Stimulated activated naive CD4-positive, alpha-beta T cell treated with Interleukin-2 at 50 U/mL for 16 hours (primary cell): ENCODE results near the gene MS4A3.
"Not testable (repeated sequence)": the region's sequence is repeated elsewhere in the genome, so short reads cannot be mapped to it uniquely, and the experiment has no call there.

Experiments
- DNase-seq: peaks from one replicate; lab custom pipeline; 2025; lab: John Stamatoyannopoulos, UW

Gene MS4A3, protein sequence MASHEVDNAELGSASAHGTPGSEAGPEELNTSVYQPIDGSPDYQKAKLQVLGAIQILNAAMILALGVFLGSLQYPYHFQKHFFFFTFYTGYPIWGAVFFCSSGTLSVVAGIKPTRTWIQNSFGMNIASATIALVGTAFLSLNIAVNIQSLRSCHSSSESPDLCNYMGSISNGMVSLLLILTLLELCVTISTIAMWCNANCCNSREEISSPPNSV

DNA sequence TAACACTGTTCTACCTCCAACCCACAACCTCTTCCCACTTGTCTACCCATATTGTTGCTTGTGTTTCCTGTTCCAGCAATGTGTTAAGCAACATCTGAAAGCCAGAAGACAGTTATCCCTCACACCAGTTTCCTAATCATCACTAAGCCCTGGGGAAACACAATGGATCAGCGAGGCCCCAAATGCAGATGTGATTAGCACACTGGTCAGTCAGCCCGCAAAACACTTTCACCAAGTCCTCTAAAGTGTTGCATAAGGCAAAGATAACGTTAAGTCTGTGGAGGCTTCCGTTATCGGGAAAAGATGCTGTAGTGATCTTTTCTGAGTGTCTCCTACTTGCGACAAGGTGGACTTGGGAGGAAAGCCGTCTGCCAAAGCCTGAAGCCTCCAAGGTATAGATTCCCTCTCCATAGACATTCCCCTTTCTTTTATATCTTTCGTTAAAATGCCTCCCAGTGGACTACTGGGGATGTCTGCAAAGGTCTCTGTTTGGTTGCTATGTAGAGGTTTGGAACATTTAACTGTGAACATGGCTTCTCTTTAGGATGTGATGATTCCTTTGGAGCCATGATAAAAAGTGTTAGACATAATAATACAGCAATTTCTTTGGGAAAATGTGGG, at the start of gene MS4A3:
Gene MS4A3, plus strand, starts transcription at position 317 of the 621 bp plus-strand sequence. CDS start 4,496 bp downstream, outside the sequence.
- DNase-seq = no peak

GRCh38 chr11:60016881-60017280, 39.6 kb upstream of the MS4A3 start, which contains the start of gene OOSP4B:
Gene OOSP4B (plus strand): TSS chr11:60017181.
- no peak for DNase-seq

GRCh38 chr11:60018058-60018457, 38.4 kb upstream of the MS4A3 start:
- DNase-seq = no peak

- DNase-seq = not testable (repeated sequence)
These were observed 36.1 kb upstream of the MS4A3 start for GRCh38 chr11:60020376-60020775.

- DNase-seq = no peak
These were observed 27.3 kb upstream of the MS4A3 start for GRCh38 chr11:60029015-60029632.

GRCh38 chr11:60040109-60040508, 16.4 kb upstream of the MS4A3 start, which contains the start of gene OOSP2:
Gene OOSP2 (plus strand): TSS chr11:60040409. CDS start chr11:60040460, 51 bp downstream.
- no peak for DNase-seq

GRCh38 chr11:60050422-60050821, 6.0 kb upstream of the MS4A3 start:
- DNase-seq = not testable (repeated sequence)

GRCh38 chr11:60050839-60051238, 5.6 kb upstream of the MS4A3 start:
- not testable (repeated sequence) for DNase-seq

DNA sequence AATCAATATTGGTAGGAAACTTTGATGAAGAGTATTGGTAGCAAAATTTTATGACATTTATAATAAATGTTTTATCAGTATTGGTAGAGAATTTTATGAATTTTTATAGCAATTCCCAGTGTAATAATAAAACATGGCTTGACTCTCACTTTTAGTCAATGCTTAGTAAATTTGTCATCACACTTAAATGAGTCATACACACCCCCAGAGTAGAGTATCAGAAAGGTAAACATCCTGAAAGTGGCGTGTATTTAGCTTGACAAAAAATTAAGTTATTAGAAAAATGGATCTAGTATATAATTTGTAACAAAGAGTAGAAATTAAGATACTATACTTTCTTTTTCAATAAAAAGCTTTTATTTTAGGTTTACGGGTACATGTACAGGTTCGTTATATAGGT, 2.6 kb downstream of the MS4A3 start:
- DNase-seq = no peak

- no peak for DNase-seq
These were observed 3.2 kb downstream of the MS4A3 start for GRCh38 chr11:60059521-60060240.

DNA sequence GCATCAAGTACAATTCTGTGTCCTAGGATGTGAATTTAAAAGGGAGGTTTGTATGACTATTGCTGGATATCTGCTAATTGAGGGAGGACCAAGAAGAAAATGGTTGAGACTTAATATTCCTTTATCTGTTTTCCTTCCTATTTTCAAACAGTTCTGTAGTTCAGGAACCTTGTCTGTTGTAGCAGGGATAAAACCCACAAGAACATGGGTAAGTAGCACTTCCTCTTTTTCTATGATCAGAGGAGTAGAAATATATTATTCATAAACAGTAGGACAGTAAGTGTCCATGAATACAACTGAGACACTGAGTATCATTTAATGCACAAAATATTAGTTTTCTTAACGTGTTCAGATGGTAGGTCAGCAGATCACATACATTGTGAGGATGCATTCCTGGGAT, 7.6 kb downstream of the MS4A3 start:
- no peak for DNase-seq

DNA sequence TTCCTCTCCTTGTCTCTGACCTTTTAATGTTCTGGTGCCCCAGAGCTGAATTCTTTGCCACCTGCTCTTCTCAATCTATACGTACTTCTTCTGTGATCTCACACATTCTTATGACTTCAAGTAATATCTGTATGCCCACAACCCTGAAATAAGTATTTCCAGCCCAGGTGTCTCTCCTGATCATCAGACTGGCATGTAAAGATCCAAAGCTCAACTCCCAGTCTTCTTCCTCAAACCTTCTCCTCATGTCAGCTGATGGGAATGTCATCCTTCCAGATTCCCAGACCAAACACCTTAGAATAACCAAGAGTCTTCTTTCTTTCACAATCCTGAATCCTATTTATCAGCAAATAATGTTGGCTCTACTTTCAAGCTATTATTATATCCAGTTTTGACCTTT, 9.3 kb downstream of the MS4A3 start:
- no peak for DNase-seq

DNA sequence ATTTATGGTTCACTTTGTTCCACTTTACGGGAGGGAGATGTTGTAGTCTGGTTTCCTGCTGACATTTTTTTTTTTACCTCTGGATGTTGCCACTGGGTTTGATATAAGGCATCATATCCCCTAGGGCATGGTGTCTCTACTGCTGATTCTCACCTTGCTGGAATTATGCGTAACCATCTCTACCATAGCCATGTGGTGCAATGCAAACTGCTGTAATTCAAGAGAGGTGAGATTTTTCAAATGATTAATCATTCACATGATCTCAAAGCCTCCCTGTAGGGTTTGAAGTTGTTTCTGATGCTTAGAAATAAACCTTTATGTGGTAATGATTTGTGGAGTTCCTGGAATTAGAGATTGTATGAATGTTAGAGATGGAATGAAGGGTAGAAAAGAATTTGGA, 13.0 kb downstream of the MS4A3 start:
- DNase-seq = no peak

DNA sequence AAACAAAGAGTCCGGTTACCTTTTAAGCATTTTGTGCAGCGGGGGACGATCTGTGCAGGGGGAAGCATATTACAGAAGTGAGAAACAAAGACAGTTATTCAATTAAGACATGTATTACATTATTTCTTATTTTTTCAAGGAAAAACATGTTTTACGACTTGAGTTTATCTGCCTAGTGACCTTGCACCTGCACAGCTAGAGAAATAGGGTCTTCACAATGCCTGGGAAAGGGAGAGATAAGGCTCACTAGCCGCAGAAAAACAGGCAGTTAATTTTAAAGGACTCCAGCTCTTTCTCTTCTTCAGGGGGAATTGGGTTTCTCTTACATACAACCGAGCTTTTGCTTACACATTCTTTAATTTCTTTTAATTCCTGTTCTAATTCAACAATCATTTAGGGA, 15.2 kb downstream of the MS4A3 start:
- not testable (repeated sequence) for DNase-seq

- no peak for DNase-seq
These were observed 20.9 kb downstream of the MS4A3 start for GRCh38 chr11:60077216-60077817.

DNA sequence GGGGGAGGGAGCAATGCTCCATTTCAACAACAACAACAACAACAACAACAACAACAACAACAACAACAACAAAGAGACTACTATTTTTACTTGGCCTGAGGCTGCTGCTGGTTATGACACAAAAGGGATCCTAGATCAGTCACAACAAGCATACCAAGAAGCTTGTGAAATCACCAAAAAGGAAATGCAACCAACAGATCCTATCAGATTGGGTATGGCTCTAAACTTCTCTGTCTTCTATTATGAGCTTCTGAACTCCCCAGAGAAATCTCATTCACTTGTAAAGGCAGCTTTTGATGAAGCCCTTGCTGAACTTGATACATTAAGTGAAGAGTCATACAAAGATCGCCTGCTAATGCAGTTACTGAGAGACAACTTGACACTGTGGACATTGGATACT, 21.5 kb downstream of the MS4A3 start:
- no peak for DNase-seq

DNA sequence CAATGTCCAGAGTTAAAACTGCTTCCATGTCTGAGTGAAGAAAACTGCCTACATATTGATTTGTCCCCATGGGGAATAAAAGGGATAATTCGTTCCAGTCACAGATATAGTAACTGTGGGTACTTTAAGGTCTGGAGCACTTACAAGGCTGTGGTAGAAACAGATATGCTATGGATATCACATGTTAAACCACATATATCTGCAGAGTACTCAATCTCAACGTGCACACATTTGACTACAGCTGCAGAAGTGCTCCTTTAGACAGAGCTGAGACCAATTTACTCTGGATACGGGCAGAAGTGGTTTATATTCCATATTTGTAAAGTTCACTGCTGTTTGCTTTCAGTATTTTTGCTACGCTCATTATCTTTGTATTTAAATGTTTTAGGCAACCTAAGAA, 22.3 kb downstream of the MS4A3 start:
- DNase-seq = no peak

- no peak for DNase-seq
These were observed 24.1 kb downstream of the MS4A3 start for GRCh38 chr11:60080535-60080934.

GRCh38 chr11:60084631-60085273, 28.3 kb downstream of the MS4A3 start:
- no peak for DNase-seq

DNA sequence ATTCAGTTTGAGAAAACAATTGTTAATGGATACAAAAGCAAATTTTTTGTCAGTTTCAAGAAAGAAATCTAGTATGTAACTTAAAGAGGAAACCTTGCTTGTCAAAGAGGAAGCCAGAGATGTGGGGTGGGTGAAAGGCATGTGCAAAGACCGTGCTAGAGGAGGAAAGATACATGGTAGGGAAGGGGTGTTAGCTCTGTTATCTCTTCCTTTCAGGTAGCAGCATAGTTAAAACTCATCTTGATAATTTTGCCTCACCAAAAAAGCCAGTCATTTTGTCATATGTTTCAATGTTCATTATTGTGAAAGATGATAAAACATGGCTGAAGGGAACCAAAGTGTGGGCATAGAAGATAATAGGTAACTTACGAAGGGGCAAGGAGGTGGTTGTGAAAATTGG, 29.4 kb downstream of the MS4A3 start:
- no peak for DNase-seq

- no peak for DNase-seq
These were observed 30.8 kb downstream of the MS4A3 start for GRCh38 chr11:60087239-60087638.

DNA sequence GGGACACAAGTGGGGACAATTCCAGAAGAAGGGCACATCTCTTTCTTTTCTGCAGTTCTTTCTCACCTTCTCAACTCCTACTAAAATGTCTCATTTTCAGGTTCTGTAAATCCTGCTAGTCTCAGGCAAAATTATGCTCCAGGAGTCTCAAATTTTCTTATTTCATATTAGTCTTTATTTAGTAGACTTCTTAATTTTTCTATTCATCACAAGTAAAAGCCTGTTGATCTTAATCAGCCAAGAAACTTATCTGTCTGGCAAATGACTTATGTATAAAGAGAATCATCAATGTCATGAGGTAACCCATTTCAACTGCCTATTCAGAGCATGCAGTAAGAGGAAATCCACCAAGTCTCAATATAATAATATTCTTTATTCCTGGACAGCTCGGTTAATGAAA, 31.9 kb downstream of the MS4A3 start, which contains the start of gene MS4A2:
Gene MS4A2, plus strand, starts transcription at position 301 of the 400 bp plus-strand sequence. CDS start 102 bp downstream, outside the sequence.
- no peak for DNase-seq
